Keratinocyte (primary cell): Measurements from ENCODE around the gene ZP1. TPM values are rescaled to one million over a fixed set of nuclear protein-coding genes. Genes with fewer than 3 reads are reported as not detected.
A peak's percentile ranks its signal among the peaks of the same experiment; 100 is the strongest.

ENCODE experiments used
- DNase-seq: peaks from one replicate; pipeline ENCODE4 v3.0.0-alpha.2; 2011; ENCODE audit warnings: low read depth, missing footprints, low spot score
- FAIRE-seq: peaks from 2 replicates; lab custom pipeline; 2011; peaks lifted over from hg19 to GRCh38; lab: Jason Lieb, UNC
- H2AFZ ChIP-seq: 2 replicates; pipeline ENCODE4 v1.6.0; 2012; ENCODE audit warnings: low read length, control low read depth, inconsistent platforms; ENCODE audit not compliant: control insufficient read depth
- H3K27ac ChIP-seq: 2 replicates; pipeline ENCODE4 v1.5.1; 2011; ENCODE audit warnings: low read length; ENCODE audit not compliant: control insufficient read depth, insufficient read depth
- H3K27me3 ChIP-seq: 3 replicates; pipeline ENCODE4 v1.6.0; 2011; ENCODE audit warnings: low read length; ENCODE audit not compliant: control insufficient read depth, insufficient read depth; ENCODE audit errors: extremely low read depth
- H3K36me3 ChIP-seq, 2 experiments: 2 replicates in 1 of 2; 3 replicates in 1 of 2; pipeline ENCODE4 v1.5.1; 2011; ENCODE audit warnings: low read length in 2 of 2, mild to moderate bottlenecking in 1 of 2; ENCODE audit not compliant: control insufficient read depth in 2 of 2, insufficient read depth in 2 of 2; ENCODE audit errors: extremely low read depth in 1 of 2
- H3K4me1 ChIP-seq: 3 replicates; pipeline ENCODE4 v1.5.1; 2011; ENCODE audit warnings: low read length; ENCODE audit not compliant: control insufficient read depth, insufficient read depth; ENCODE audit errors: extremely low read depth
- H3K4me2 ChIP-seq: 3 replicates; pipeline ENCODE4 v1.6.0; 2011; ENCODE audit warnings: low read depth, low read length; ENCODE audit not compliant: control insufficient read depth, insufficient read depth; ENCODE audit errors: extremely low read depth
- H3K4me3 ChIP-seq, 3 experiments: fragments of 200-600 bp in 1 of 3; sonication (generic) in 1 of 3; 2 replicates in 2 of 3; 3 replicates in 1 of 3; pipeline ENCODE4 v1.5.1; 2011 to 2016; ENCODE audit warnings: low read length in 3 of 3, mild to moderate bottlenecking in 3 of 3, control low read depth in 2 of 3, inconsistent platforms in 1 of 3, low read depth in 1 of 3, mixed read lengths in 1 of 3, mixed run types in 1 of 3, moderate library complexity in 1 of 3; ENCODE audit not compliant: control insufficient read depth in 2 of 3, insufficient read depth in 2 of 3; ENCODE audit errors: extremely low read depth in 1 of 3
- H3K79me2 ChIP-seq: 2 replicates; pipeline ENCODE4 v1.6.0; 2012; ENCODE audit warnings: low read length; ENCODE audit not compliant: control insufficient read depth, insufficient read depth
- H3K9ac ChIP-seq: 3 replicates; pipeline ENCODE4 v1.6.0; 2011; ENCODE audit warnings: low read length; ENCODE audit not compliant: control insufficient read depth, insufficient read depth; ENCODE audit errors: extremely low read depth
- H3K9me1 ChIP-seq: 3 replicates; pipeline ENCODE4 v1.6.0; 2011; ENCODE audit warnings: low read length; ENCODE audit not compliant: control insufficient read depth, insufficient read depth; ENCODE audit errors: extremely low read depth
- H3K9me3 ChIP-seq: 2 replicates; pipeline ENCODE4 v1.5.1; 2012; ENCODE audit warnings: low read depth, low read length; ENCODE audit not compliant: control insufficient read depth
- H4K20me1 ChIP-seq: 3 replicates; pipeline ENCODE4 v1.6.0; 2011; ENCODE audit warnings: low read length; ENCODE audit not compliant: control insufficient read depth, insufficient read depth; ENCODE audit errors: extremely low read depth
- CTCF ChIP-seq, 3 experiments: IDR thresholded peaks in 1 of 3; conservative IDR thresholded peaks in 1 of 3; optimal IDR thresholded peaks in 1 of 3; 2 replicates in 2 of 3; 3 replicates in 1 of 3; pipeline versions ENCODE3 to v1.5.1; 2011; ENCODE audit warnings: low read length in 3 of 3, mild to moderate bottlenecking in 3 of 3, moderate library complexity in 2 of 3, control low read depth in 1 of 3, inconsistent platforms in 1 of 3; ENCODE audit not compliant: insufficient read depth in 2 of 3; ENCODE audit errors: extremely low read depth in 1 of 3
- EZH2 ChIP-seq: IDR thresholded peaks from one replicate; pipeline ENCODE4 v1.6.1; 2012; ENCODE audit warnings: inconsistent platforms, mild to moderate bottlenecking, low read length, moderate library complexity
- dilution Hi-C: fragments of 300-500 bp; cut with MboI; formaldehyde crosslinking; loops from one replicate; pipeline ENCODE4 v1.7.0; 2020; ENCODE audit warnings: low sequenced_read_pairs; ENCODE audit not compliant: extremely low pct_ligation_motif_present
- polyA plus RNA-seq, 5 experiments: library from polyadenylated mRNA; depleted of rRNA in 3 of 5; stranded (reverse) in 3 of 5; stranded (forward) in 1 of 5; unstranded in 1 of 5; fragments of >200 nt; gene quantifications; 1 replicate in 1 of 5; 2 replicates in 3 of 5; 3 replicates in 1 of 5; pipeline versions ENCODE4 v1.2.1 to v1.2.3, GENCODE V29; 2011 to 2012; ENCODE audit warnings: missing spikeins in 2 of 5, low read depth in 1 of 5, low replicate concordance in 1 of 5

The ZP1 gene
- polyA plus RNA-seq, 1 donor (not counting 4 experiments of a cell fraction or from before 2014, with no cell fraction given) = not detected

GRCh38 chr11:60919320-60919719 is 52.0 kb downstream of the ZP1 start:
- Histone ChIP-seq H3K9ac (no peak overlapping the region), H3K4me1 (peaks cover 53% of the 10 kb centered on the region), H3K27me3 (no peaks in the 10 kb centered on the region), H2AFZ (no peak overlapping the region), H3K36me3 (peaks cover 19% of the 10 kb centered on the region in 2 experiments), H3K79me2 (peaks cover 35% of the 10 kb centered on the region), H3K27ac (peak overlapping the region; percentile 68), H3K4me3 (no peak overlapping the region), H3K9me1 (peaks cover 4% of the 10 kb centered on the region), H3K4me2 (peak overlapping the region; percentile 20), H4K20me1 (peaks cover 2% of the 10 kb centered on the region), H3K9me3 (no peaks in the 10 kb centered on the region)
- no peak for FAIRE-seq
- no peak for TF ChIP-seq CTCF (optimal IDR thresholded peaks at IDR 0.05 in 1 of 3, IDR thresholded peaks at IDR 0.05 in 1 of 3, conservative IDR thresholded peaks at IDR 0.05 in 1 of 3; ENCODE audit: extremely low read depth in 1 of 3, insufficient read depth in 2 of 3, low read length in 3 of 3)
- dilution Hi-C loops = no loop called here
- no peak for DNase-seq

- peaks cover 52% of the 10 kb centered on the region for H3K4me1 ChIP-seq
- peaks cover 19% of the 10 kb centered on the region in 2 experiments for H3K36me3 ChIP-seq
- no peaks in the 10 kb centered on the region for H3K9me3 ChIP-seq
- DNase-seq (no peak), FAIRE-seq (no peak)
- peaks cover 30% of the 10 kb centered on the region for H3K79me2 ChIP-seq
- no peak overlapping the region for H3K4me2 ChIP-seq
- H2AFZ ChIP-seq = no peak overlapping the region
- peaks cover 4% of the 10 kb centered on the region for H3K9me1 ChIP-seq
- H3K9ac ChIP-seq = no peak overlapping the region
- dilution Hi-C loops = no loop called here
- H3K4me3 ChIP-seq = no peak overlapping the region
- H4K20me1 ChIP-seq = peaks cover 2% of the 10 kb centered on the region
- no peaks in the 10 kb centered on the region for H3K27me3 ChIP-seq
- H3K27ac ChIP-seq = no peak overlapping the region
- no peak for TF ChIP-seq EZH2
- no peak for TF ChIP-seq CTCF (optimal IDR thresholded peaks at IDR 0.05 in 1 of 3, IDR thresholded peaks at IDR 0.05 in 1 of 3, conservative IDR thresholded peaks at IDR 0.05 in 1 of 3; ENCODE audit: extremely low read depth in 1 of 3, insufficient read depth in 2 of 3, low read length in 3 of 3)
These were observed 52.6 kb downstream of the ZP1 start for GRCh38 chr11:60919956-60920355.
